GM11168 (cell line): ENCODE measurements around the gene ERC2.

Source experiments
- in situ Hi-C: fragments of 300-500 bp; cut with MboI; formaldehyde crosslinking; loops from one replicate; pipeline ENCODE4 v1.12.0; 2022; ENCODE audit warnings: low sequenced_read_pairs; ENCODE audit not compliant: unreplicated experiment

Gene ERC2

DNA sequence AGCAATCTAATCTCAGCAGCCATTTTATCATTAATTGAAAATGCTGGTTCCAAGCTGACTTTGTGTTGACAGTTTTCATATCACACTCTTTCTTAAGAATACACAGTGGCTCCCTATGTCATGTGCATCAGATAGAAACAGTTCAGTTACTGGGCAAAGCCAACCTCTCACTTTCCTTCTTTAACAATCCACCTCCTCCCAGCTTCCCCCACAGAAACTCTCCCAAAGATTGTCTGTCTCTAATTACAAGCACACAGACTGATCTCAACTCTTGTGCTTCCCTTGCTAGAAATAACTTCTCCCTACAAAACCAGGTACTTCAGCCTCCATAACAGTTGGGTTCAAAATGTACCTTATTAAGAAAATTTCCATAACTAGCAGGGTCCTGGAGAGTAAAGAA, 752.2 kb downstream of the ERC2 start:
- in situ Hi-C loops = no loop called here

- in situ Hi-C loops = no loop called here
These were observed 754.2 kb downstream of the ERC2 start for GRCh38 chr3:55714057-55714456.

DNA sequence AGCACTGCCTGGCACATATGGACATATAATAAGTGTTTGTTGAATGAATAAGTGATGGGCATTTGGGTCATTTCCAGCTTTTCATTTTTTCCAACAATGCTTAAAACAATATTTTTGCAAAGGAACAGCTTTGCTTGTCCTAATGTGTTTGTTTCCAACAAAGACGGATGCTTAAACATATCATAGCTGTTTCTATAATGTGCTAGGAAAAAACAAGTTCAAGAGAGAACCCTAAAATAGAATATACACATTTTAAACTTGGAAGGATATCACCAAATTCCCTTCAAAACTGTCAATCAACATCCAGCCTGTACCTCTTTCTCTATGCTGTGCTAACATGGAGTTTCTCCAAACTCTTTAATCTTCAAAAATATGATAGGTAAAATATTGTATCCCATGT, 756.6 kb downstream of the ERC2 start:
- in situ Hi-C loops = no loop called here

DNA sequence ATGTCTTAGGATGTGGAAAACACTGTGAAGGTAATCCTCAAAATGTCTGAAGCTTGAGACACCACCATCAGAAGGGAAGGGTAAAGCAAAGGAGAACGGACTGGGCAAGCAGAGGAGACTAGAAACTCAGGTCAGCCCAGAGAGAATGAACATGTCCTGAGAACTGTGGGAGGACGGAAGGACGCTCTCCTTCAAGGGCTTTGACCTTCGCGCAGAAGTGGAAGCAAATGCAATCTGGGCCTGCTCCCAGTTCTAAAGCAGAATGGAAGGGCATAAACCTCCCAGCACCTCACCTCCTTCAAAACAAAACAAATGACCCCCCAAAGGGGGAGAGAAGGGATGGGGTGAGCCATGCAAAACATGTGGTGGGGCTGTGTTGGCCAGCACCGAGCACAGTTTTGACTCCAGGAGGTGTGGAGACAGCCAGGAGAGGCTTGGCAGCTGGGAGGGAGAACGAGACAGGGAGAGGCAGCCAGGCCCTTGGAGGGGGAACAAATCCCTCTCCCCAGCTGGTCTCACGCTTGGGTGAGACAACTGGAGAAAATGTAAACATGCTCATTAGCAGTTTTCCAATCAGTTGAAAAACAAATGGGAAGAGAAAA, 758.8 kb downstream of the ERC2 start:
- in situ Hi-C loops = no loop called here

GRCh38 chr3:55708921-55709320, 759.3 kb downstream of the ERC2 start:
- in situ Hi-C loops = no loop called here

GRCh38 chr3:55708242-55708641, 760.0 kb downstream of the ERC2 start:
- in situ Hi-C loops = no loop called here

- in situ Hi-C loops = no loop called here
These were observed 763.7 kb downstream of the ERC2 start for GRCh38 chr3:55704521-55704920.

GRCh38 chr3:55702822-55703221, 765.4 kb downstream of the ERC2 start:
- in situ Hi-C loops = no loop called here

DNA sequence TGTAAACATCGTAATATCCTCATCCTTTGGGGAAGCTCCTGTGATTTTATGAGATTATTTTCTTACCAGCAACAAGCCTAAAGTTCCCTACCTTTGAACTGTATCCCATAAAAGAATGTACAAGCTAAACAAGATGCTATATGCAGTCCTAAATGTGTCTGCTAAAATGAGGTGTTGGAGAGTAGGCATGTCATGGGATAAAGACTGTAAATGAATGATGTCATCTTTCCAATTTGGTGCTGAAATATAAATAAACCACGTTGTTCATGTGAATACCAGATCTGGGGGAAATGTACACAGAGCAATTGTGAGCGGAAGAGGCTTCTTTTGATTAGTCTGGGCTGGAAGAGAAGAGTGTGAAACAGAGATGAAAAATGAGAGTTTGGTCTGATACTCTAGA, 766.3 kb downstream of the ERC2 start:
- in situ Hi-C loops = no loop called here

GRCh38 chr3:55698831-55699230, 769.4 kb downstream of the ERC2 start:
- in situ Hi-C loops = no loop called here

- in situ Hi-C loops = no loop called here
These were observed 770.9 kb downstream of the ERC2 start for GRCh38 chr3:55697177-55697865.

- in situ Hi-C loops = no loop called here
These were observed 775.2 kb downstream of the ERC2 start for GRCh38 chr3:55692957-55693558.

DNA sequence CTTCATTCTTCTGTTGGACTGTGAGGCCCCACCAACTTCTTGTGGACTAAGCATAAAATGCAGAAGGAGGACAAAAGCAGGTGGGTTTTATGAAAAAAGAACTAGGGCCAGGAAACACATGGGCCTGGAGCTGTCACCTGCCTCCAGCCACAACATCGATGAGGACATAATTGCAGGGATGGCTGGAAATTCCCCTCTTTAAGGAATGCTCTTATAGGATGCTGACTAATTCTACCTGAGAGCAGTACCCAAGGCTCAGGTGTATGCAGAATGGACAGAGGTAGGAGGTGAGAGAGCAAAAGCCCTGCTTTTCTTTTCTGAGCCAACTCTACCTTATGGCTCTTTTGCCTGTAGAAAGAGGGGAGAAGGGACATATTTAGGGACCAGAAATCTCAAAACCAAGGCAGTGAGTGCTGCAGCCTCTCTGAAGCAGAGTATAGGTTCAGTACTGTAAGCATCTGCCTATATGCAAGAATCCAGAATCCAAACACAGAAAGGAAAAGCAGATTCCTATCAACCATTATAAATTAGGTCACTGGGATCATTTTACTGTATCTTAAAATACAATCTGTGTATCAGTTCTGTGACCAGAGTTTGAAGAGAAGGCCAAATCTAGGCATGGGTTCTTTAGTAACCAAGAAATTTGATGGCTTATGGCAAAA, 775.8 kb downstream of the ERC2 start:
- in situ Hi-C loops = no loop called here

DNA sequence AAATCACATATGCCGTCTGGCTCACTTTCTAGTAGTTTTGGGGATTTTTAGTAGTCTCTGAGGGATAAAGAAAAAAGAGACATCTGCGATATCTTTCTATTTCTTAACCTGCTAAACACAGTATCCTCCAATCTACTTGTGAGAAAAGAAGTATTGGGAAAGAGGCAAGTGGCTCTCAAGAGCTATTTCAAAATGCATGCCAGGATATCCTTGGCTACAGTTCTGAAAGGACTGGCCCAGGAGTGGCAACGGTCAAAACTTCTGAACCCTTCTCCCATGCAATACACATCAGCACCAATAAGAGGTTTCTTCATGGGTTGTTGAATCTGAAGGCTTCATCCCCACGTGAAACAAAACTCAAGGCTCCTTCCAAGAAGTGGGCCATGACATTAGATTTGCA, 777.1 kb downstream of the ERC2 start:
- in situ Hi-C loops = no loop called here

- in situ Hi-C loops = no loop called here
These were observed 777.5 kb downstream of the ERC2 start for GRCh38 chr3:55690726-55691125.

DNA sequence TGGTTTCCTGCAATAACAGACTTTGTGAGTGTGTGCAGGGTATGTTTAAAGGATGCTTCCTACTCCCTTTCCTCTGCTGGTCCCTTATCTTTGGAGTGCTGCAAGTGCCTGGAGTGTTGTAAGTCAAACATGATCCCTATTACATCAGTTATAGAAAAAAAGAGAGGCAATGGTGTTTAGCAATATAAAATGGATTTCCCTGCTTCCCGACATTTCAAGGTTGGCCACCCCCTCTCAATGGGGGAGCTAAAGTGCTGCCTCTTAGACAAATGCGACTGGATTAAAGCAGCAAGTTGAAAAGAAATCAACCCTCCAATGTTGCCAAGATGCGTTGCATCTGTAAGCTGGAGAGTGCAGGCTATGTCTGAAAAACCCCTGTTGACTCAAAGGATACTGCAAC, 778.1 kb downstream of the ERC2 start:
- in situ Hi-C loops = no loop called here

DNA sequence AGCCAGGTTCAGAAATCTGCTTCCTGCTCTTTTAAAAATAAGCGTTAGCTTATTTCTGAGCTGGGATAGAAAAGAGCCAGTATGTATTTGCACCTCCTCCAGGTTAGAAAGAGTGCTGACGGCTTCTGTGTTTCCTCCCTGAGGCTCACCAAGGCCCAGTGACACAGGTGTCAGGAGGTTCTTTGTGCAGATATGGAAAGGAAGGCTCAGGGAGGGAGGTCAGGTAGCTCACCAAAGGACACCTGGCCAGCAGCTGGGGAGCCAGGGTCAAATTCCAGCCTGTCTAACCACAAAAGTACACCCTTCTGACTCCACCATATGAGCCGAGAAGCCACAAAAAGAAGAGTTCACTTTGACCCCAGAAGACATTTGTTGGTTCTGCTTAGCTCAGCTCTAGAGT, 780.1 kb downstream of the ERC2 start:
- in situ Hi-C loops = no loop called here

DNA sequence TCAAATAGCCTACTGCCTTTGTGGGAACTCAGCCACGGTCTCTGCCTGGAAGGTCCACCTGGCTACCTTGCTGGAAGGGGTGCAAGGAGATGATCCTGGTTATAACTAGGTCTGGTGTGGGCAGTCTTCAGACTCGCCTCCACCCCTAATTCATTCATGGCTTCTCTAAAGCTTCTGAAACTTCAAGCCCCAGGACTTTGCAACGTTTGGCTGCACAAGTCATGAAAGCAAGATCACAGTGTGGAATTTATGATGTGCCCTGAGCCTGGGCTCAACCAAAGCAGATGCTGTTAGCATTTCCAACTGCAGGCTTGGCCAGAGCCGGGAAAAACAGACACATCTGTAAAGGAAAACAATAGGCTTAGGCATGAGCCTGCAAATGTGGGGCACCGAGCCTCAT, 780.7 kb downstream of the ERC2 start:
- in situ Hi-C loops = no loop called here

DNA sequence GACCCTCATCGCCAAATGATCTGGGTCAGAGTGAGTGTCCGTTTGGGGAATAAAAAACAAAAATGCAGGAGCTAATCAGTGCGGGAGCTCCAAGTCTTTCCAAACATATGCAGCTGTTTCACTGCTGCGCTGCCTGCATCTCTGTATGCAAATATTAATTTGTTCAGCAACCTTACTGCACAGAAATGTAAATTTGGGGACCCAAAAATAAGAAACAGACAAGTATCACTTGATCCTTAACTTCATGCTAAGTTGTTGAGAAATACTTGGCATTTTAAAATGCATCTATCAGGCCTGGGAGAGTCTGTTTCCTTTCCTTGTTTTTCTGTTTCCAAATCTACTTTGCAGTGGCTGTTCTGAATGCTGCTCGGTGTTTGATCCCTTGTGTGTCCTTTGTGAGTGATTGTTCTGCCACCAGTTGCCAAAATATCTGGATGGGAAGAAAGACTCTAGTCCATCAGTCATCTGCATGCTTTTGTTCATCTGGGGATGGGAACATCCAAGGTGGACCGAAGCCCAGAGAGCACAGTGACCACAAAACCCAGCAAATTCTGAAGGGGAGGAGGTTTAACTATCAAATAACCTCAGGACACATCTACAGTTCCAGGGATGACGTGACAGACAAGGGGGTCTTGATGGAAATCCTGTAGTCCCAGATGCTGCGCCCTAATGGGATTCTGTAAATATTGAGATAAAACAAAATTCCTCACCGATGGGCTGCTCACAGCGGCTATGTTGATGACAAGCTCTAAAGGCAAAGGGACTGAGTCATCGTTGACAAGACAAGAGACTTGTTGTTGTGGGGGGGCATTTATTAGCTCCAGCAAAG, 781.6 kb downstream of the ERC2 start:
- in situ Hi-C loops = no loop called here

GRCh38 chr3:55683666-55684270, 784.5 kb downstream of the ERC2 start:
- in situ Hi-C loops = no loop called here
